GM19467 (cell line): ENCODE measurements around the gene DDX51.

ENCODE experiments used
- ATAC-seq: cut with Tn5 transposase; IDR thresholded peaks from one replicate; pipeline ENCODE4 v1.9.1; 2021; ENCODE audit warnings: mild to moderate bottlenecking, moderate library complexity; ENCODE audit not compliant: unreplicated experiment

The DDX51 gene

GRCh38 chr12:132089407-132089910 is 54.7 kb downstream of the DDX51 start:
- no peak for ATAC-seq
